SK-N-SH (cell line): Measurements from ENCODE around the gene VPS8. TPM values are rescaled to one million over a fixed set of nuclear protein-coding genes. Genes with fewer than 3 reads are reported as not detected.

Experiments
- CTCF ChIA-PET: fragments of 300-600, 350-600 bp; formaldehyde crosslinking; extraction: SDS; loops from one replicate; lab custom pipeline; 2021; lab: Yijun Ruan, JAX
- POLR2A ChIA-PET: fragments of 350-600 bp; sonication (Branson Sonifier 250); formaldehyde crosslinking; extraction: SDS; loops from one replicate; lab custom pipeline; 2020; ENCODE audit warnings: antibody characterized with exemption, inconsistent platforms; lab: Yijun Ruan, JAX
- DNase-seq: peaks from one replicate; pipeline ENCODE4 v3.0.0; 2012
- H2AFZ ChIP-seq: fragments of 200-600 bp; sonication (generic); 2 replicates; pipeline ENCODE4 v1.8.1; 2016; ENCODE audit warnings: antibody characterized with exemption, mild to moderate bottlenecking, low read depth
- H3F3A ChIP-seq: fragments of 200-600 bp; sonication (generic); replicated peaks from 2 replicates; pipeline ENCODE3; 2016; ENCODE audit warnings: antibody characterized with exemption, mild to moderate bottlenecking; ENCODE audit not compliant: insufficient read depth
- H3K27ac ChIP-seq, 2 experiments: fragments of 200-500 bp in 1 of 2; fragments of 200-600 bp in 1 of 2; sonication (Bioruptor generic) in 1 of 2; sonication (generic), shearing (Covaris generic) in 1 of 2; 2 replicates each; pipeline versions ENCODE4 v1.5.1 to v1.6.1; 2014 to 2016; ENCODE audit warnings: low read depth in 2 of 2, inconsistent platforms in 1 of 2, low read length in 1 of 2, mild to moderate bottlenecking in 1 of 2, mixed read lengths in 1 of 2
- H3K27me3 ChIP-seq: fragments of 200-600 bp; sonication (generic), shearing (Covaris generic); 2 replicates; pipeline ENCODE4 v1.6.1; 2016; ENCODE audit warnings: mixed run types; ENCODE audit not compliant: insufficient read depth
- H3K36me3 ChIP-seq, 2 experiments: fragments of 200-500 bp in 1 of 2; fragments of 200-600 bp in 1 of 2; sonication (Bioruptor generic) in 1 of 2; sonication (generic) in 1 of 2; replicated peaks in 1 of 2; 2 replicates each; pipeline versions ENCODE3 to v1.5.1; 2014 to 2016; ENCODE audit warnings: low read length in 1 of 2, mild to moderate bottlenecking in 1 of 2; ENCODE audit not compliant: insufficient read depth in 2 of 2, control insufficient read depth in 1 of 2
- H3K4me1 ChIP-seq, 2 experiments: fragments of 200-500 bp in 1 of 2; fragments of 200-600 bp in 1 of 2; sonication (Bioruptor generic) in 1 of 2; sonication (generic), shearing (Covaris generic) in 1 of 2; 2 replicates each; pipeline versions ENCODE4 v1.5.1 to v1.6.1; 2014 to 2016; ENCODE audit warnings: low read depth in 1 of 2, low read length in 1 of 2, mixed run types in 1 of 2; ENCODE audit not compliant: insufficient read depth in 2 of 2, control insufficient read depth in 1 of 2
- H3K4me2 ChIP-seq: fragments of 200-600 bp; sonication (generic), shearing (Covaris generic); 2 replicates; pipeline ENCODE4 v1.6.1; 2017; ENCODE audit warnings: mixed run types
- H3K4me3 ChIP-seq, 2 experiments: fragments of 200-500 bp in 1 of 2; fragments of 200-600 bp in 1 of 2; sonication (Bioruptor generic) in 1 of 2; sonication (generic), shearing (Covaris generic) in 1 of 2; 2 replicates each; pipeline versions ENCODE4 v1.5.1 to v1.8.1; 2014 to 2016; ENCODE audit warnings: low read depth in 2 of 2, inconsistent platforms in 1 of 2, low read length in 1 of 2, mild to moderate bottlenecking in 1 of 2, mixed read lengths in 1 of 2, moderate library complexity in 1 of 2
- H3K79me2 ChIP-seq: fragments of 200-600 bp; sonication (generic); 2 replicates; pipeline ENCODE4 v1.8.1; 2017; ENCODE audit warnings: mild to moderate bottlenecking; ENCODE audit not compliant: insufficient read depth
- H3K9ac ChIP-seq: fragments of 200-600 bp; sonication (generic); 2 replicates; pipeline ENCODE4 v1.6.1; 2017; ENCODE audit warnings: mixed run types
- H3K9me2 ChIP-seq: fragments of 200-600 bp; sonication (generic); 2 replicates; pipeline ENCODE4 v1.6.1; 2017; ENCODE audit warnings: mixed run types
- H3K9me3 ChIP-seq: fragments of 200-600 bp; sonication (generic); 2 replicates; pipeline ENCODE4 v1.6.1; 2017; ENCODE audit warnings: mixed run types, mild to moderate bottlenecking, moderate library complexity
- H4K20me1 ChIP-seq: fragments of 200-600 bp; sonication (generic); 2 replicates; pipeline ENCODE4 v1.6.1; 2017; ENCODE audit warnings: mild to moderate bottlenecking, mixed run types; ENCODE audit not compliant: insufficient read depth
- CHD2 ChIP-seq: fragments of 150-350 bp; IDR thresholded peaks from 2 replicates; pipeline ENCODE4 v1.6.1; 2018; ENCODE audit warnings: low read length; ENCODE audit not compliant: partially characterized antibody
- EP300 ChIP-seq, 2 experiments: IDR thresholded peaks; 2 replicates each; pipeline versions ENCODE4 v1.4.0 to v1.6.1; 2012; ENCODE audit warnings: borderline replicate concordance in 1 of 2, low read depth in 1 of 2, low read length in 1 of 2
- EZH2phosphoT487 ChIP-seq: fragments of 200-600 bp; sonication (generic); IDR thresholded peaks from 2 replicates; pipeline ENCODE4 v1.6.1; 2017; ENCODE audit warnings: low read depth, mixed run types, mild to moderate bottlenecking, antibody characterized with exemption, moderate library complexity, borderline replicate concordance
- FOSL2 ChIP-seq: IDR thresholded peaks from 2 replicates; pipeline ENCODE4 v1.4.0; 2012; ENCODE audit warnings: low read depth, mild to moderate bottlenecking, moderate library complexity, borderline replicate concordance
- FOXM1 ChIP-seq: IDR thresholded peaks from 2 replicates; pipeline ENCODE4 v1.4.0; 2012; ENCODE audit warnings: low read depth, mild to moderate bottlenecking
- GATA2 ChIP-seq: sonication (generic); formaldehyde crosslinking; IDR thresholded peaks from 2 replicates; pipeline ENCODE4 v1.5.0; 2020; ENCODE audit warnings: mild to moderate bottlenecking, missing genetic modification reagents
- JUND ChIP-seq: IDR thresholded peaks from 2 replicates; pipeline ENCODE4 v1.4.0; 2012
- MEF2A ChIP-seq: IDR thresholded peaks from 2 replicates; pipeline ENCODE4 v1.4.0; 2012; ENCODE audit warnings: low read depth, borderline replicate concordance
- MXI1 ChIP-seq: IDR thresholded peaks from 2 replicates; pipeline ENCODE4 v1.6.1; 2012; ENCODE audit warnings: mild to moderate bottlenecking, low read depth, low read length, improper control_type of control experiment
- NFIC ChIP-seq: IDR thresholded peaks from 2 replicates; pipeline ENCODE4 v1.4.0; 2012; ENCODE audit warnings: borderline replicate concordance
- POLR2AphosphoS5 ChIP-seq: IDR thresholded peaks from 2 replicates; pipeline ENCODE4 v1.6.1; 2012; ENCODE audit warnings: low read depth, low read length
- RFX5 ChIP-seq: IDR thresholded peaks from 2 replicates; pipeline ENCODE4 v1.6.1; 2012; ENCODE audit warnings: mild to moderate bottlenecking, improper control_type of control experiment, low read length
- RXRA ChIP-seq: IDR thresholded peaks from 2 replicates; pipeline ENCODE4 v1.4.0; 2012; ENCODE audit warnings: low read depth, mild to moderate bottlenecking, borderline replicate concordance
- TAF1 ChIP-seq: IDR thresholded peaks from 2 replicates; pipeline ENCODE4 v1.6.1; 2012; ENCODE audit warnings: low read depth, mild to moderate bottlenecking, low read length, moderate library complexity, borderline replicate concordance
- TCF12 ChIP-seq: IDR thresholded peaks from 2 replicates; pipeline ENCODE4 v1.4.0; 2012
- YY1 ChIP-seq: IDR thresholded peaks from 2 replicates; pipeline ENCODE4 v1.4.0; 2012; ENCODE audit warnings: low read depth, mild to moderate bottlenecking
- WGBS: methylation state at CpG from one replicate; pipeline ENCODE4 v1.1.6; 2017; ENCODE audit warnings: low lambda C conversion rate; 5-methylcytosine and 5-hydroxymethylcytosine counted together
- polyA plus RNA-seq, 3 experiments: library from polyadenylated mRNA; depleted of rRNA; stranded (reverse); fragments of >200 nt; gene quantifications; 2 replicates each; pipeline ENCODE4 v1.2.3, GENCODE V29; 2012
- TF ChIP-seq, protein P1 (sequence below): IDR thresholded peaks from 2 replicates; pipeline ENCODE4 v1.4.0; 2012; ENCODE audit warnings: low read depth
- TF ChIP-seq, protein P2 (sequence below): fragments of 150-350 bp; IDR thresholded peaks from 2 replicates; pipeline ENCODE4 v1.6.1; 2016; ENCODE audit warnings: mild to moderate bottlenecking, low read depth, low read length
- TF ChIP-seq, protein P3 (sequence below): fragments of 150-350 bp; IDR thresholded peaks from 2 replicates; pipeline ENCODE4 v1.6.1; 2017; ENCODE audit warnings: antibody characterized with exemption, low read length, low read depth, borderline replicate concordance

VPS8 gene
- polyA plus RNA-seq, 1 of the 3 experiments (the other 2 are of a cell fraction), result 12.8 TPM

GRCh38 chr3:184811999-184812661, at the start of gene VPS8 (continued):
- TF ChIP-seq FOSL2 (no peak), RXRA (no peak), NFIC (no peak), JUND (no peak), MEF2A (no peak), CHD2 (no peak), EP300 (IDR thresholded peaks at IDR 0.05; ENCODE audit: borderline replicate concordance in 1 of 2, low read depth in 1 of 2, low read length in 1 of 2) (no peak), EZH2phosphoT487 (no peak), YY1 (peak; percentile 82), TCF12 (no peak), FOXM1 (no peak), MXI1 (peak; percentile 94), POLR2AphosphoS5 (peak; percentile 86)
- TF ChIP-seq, protein P1, sequence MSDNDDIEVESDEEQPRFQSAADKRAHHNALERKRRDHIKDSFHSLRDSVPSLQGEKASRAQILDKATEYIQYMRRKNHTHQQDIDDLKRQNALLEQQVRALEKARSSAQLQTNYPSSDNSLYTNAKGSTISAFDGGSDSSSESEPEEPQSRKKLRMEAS, result peak; percentile 83

GRCh38 chr3:184764191-184764590, 47.8 kb upstream of the VPS8 start:
- H3K79me2 ChIP-seq, result no peaks in the 10 kb centered on the region
- no peaks in the 10 kb centered on the region for H3K9me2 ChIP-seq
- WGBS, result 92% methylated on average over 3 of the region's 4 CpGs
- no peaks in the 10 kb centered on the region for H3K9me3 ChIP-seq
- H3K4me2 ChIP-seq, result no peak overlapping the region
- H4K20me1 ChIP-seq, result no peaks in the 10 kb centered on the region
- POLR2A ChIA-PET, result no interaction called here
- CTCF ChIA-PET, result interaction anchor here (1.5 to 2.3 kb wide), 3 partner anchors 8 to 203 kb away, joined by 3 to 14 read pairs (median 7); partner anchors contain the start of gene EPHB3
- no peak overlapping the region for H3K27ac ChIP-seq
- no peak overlapping the region for H2AFZ ChIP-seq
- no peak for DNase-seq
- H3K36me3 ChIP-seq, result no peaks in the 10 kb centered on the region
- H3K9ac ChIP-seq, result no peak overlapping the region
- TF ChIP-seq POLR2AphosphoS5 (no peak), GATA2 (CRISPR knock-in tag) (no peak), TAF1 (no peak), EP300 (IDR thresholded peaks at IDR 0.05; ENCODE audit: borderline replicate concordance in 1 of 2, low read depth in 1 of 2, low read length in 1 of 2) (no peak), RFX5 (no peak), RXRA (no peak)
- TF ChIP-seq, protein P2, sequence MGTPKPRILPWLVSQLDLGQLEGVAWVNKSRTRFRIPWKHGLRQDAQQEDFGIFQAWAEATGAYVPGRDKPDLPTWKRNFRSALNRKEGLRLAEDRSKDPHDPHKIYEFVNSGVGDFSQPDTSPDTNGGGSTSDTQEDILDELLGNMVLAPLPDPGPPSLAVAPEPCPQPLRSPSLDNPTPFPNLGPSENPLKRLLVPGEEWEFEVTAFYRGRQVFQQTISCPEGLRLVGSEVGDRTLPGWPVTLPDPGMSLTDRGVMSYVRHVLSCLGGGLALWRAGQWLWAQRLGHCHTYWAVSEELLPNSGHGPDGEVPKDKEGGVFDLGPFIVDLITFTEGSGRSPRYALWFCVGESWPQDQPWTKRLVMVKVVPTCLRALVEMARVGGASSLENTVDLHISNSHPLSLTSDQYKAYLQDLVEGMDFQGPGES, result no peak
- TF ChIP-seq, protein P3, sequence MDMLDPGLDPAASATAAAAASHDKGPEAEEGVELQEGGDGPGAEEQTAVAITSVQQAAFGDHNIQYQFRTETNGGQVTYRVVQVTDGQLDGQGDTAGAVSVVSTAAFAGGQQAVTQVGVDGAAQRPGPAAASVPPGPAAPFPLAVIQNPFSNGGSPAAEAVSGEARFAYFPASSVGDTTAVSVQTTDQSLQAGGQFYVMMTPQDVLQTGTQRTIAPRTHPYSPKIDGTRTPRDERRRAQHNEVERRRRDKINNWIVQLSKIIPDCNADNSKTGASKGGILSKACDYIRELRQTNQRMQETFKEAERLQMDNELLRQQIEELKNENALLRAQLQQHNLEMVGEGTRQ, result no peak
- no peaks in the 10 kb centered on the region for H3K27me3 ChIP-seq
- H3K4me1 ChIP-seq, result peaks cover 0 to 2% of the 10 kb centered on the region in 2 experiments; a peak in 1 of 4 replicates
- H3F3A ChIP-seq, result no peaks in the 10 kb centered on the region
- no peak overlapping the region for H3K4me3 ChIP-seq
